GM06990 (cell line): ENCODE results near the gene INCENP.
"Not testable (repeated sequence)": the region's sequence is repeated elsewhere in the genome, so short reads cannot be mapped to it uniquely, and the experiment has no call there.

Source experiments
- DNase-seq: peaks from one replicate; pipeline ENCODE4 v3.0.0-alpha.2; 2011; ENCODE audit not compliant: insufficient read length; ENCODE audit errors: extremely low read depth
- H3K27me3 ChIP-seq: replicated peaks from 2 replicates; pipeline ENCODE4 v1.6.0; 2011; ENCODE audit warnings: low read length; ENCODE audit not compliant: control insufficient read depth, insufficient read depth
- H3K36me3 ChIP-seq: 2 replicates; pipeline ENCODE4 v1.5.1; 2011; ENCODE audit warnings: low read length; ENCODE audit not compliant: control insufficient read depth, insufficient read depth
- H3K4me3 ChIP-seq: replicated peaks from 2 replicates; pipeline ENCODE4 v1.5.1; 2011; ENCODE audit warnings: low read depth, mild to moderate bottlenecking, control low read depth, low read length
- TF ChIP-seq, protein P1 (sequence below): IDR thresholded peaks from 2 replicates; pipeline ENCODE4 v1.5.1; 2011; ENCODE audit warnings: low read length, control low read depth, mild to moderate bottlenecking, inconsistent platforms; ENCODE audit not compliant: insufficient read depth, poor library complexity, severe bottlenecking

The INCENP gene

DNA sequence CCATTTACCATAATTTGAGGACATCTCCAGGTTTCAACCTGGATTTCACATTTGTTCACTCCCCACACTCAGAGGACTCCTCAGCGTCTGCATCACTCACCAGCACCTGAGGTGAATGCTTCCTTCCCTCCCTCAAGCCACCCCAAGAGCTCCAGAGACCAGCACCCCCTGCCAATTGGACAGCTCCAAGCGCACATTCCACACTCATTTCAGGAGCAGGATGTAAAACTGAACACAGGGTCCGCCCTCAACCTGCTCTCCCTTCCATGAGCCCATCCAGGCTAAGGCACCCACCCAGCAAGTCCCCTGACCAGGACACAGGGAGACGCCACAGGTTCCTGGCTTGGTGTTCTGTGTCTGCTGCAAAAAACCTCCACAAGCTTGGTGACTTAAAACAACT, 70.1 kb downstream of the INCENP start:
- no peak for DNase-seq
- Histone ChIP-seq H3K36me3 (no peaks in the 10 kb centered on the region), H3K4me3 (no peak overlapping the region), H3K27me3 (peaks cover 4% of the 10 kb centered on the region)
- TF ChIP-seq, protein P1, sequence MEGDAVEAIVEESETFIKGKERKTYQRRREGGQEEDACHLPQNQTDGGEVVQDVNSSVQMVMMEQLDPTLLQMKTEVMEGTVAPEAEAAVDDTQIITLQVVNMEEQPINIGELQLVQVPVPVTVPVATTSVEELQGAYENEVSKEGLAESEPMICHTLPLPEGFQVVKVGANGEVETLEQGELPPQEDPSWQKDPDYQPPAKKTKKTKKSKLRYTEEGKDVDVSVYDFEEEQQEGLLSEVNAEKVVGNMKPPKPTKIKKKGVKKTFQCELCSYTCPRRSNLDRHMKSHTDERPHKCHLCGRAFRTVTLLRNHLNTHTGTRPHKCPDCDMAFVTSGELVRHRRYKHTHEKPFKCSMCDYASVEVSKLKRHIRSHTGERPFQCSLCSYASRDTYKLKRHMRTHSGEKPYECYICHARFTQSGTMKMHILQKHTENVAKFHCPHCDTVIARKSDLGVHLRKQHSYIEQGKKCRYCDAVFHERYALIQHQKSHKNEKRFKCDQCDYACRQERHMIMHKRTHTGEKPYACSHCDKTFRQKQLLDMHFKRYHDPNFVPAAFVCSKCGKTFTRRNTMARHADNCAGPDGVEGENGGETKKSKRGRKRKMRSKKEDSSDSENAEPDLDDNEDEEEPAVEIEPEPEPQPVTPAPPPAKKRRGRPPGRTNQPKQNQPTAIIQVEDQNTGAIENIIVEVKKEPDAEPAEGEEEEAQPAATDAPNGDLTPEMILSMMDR, result no peak

DNA sequence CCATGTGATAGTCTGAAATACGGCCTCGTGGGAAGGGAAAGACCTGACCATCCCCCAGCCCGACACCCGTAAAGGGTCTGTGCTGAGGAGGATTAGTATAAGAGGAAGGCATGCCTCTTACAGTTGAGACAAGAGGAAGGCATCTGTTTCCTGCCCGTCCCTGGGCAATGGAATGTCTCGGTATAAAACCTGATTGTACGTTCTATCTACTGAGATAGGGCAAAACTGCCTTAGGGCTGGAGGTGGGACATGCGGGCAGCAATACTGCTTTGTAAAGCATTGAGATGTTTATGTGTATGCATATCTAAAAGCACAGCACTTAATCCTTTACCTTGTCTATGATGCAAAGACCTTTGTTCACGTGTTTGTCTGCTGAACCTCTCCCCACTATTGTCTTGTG, 71.2 kb downstream of the INCENP start:
- not testable (repeated sequence) for DNase-seq, H3K27me3 ChIP-seq, H3K36me3 ChIP-seq, H3K4me3 ChIP-seq

- no peak for DNase-seq
- TF ChIP-seq, protein P1, result peak; percentile 49
- H3K36me3 ChIP-seq, result no peaks in the 10 kb centered on the region
- no peak overlapping the region for H3K4me3 ChIP-seq
- H3K27me3 ChIP-seq, result peaks cover 1% of the 10 kb centered on the region
These were observed 72.1 kb downstream of the INCENP start for GRCh38 chr11:62195945-62196344.

- H3K4me3 ChIP-seq, H3K36me3 ChIP-seq, H3K27me3 ChIP-seq, DNase-seq: not testable (repeated sequence)
These were observed 73.6 kb downstream of the INCENP start for GRCh38 chr11:62197400-62197799.

GRCh38 chr11:62201376-62201775, 77.6 kb downstream of the INCENP start:
- no peak overlapping the region for H3K4me3 ChIP-seq
- TF ChIP-seq, protein P1, result no peak
- no peak for DNase-seq
- H3K36me3 ChIP-seq, result no peaks in the 10 kb centered on the region
- H3K27me3 ChIP-seq, result peaks cover 4% of the 10 kb centered on the region; the same call in 1 of the 2 replicates
